HG03139 (cell line): Measurements from ENCODE around the gene CHN2.
"Not testable (repeated sequence)": the region's sequence is repeated elsewhere in the genome, so short reads cannot be mapped to it uniquely, and the experiment has no call there.

Experiments
- ATAC-seq: cut with Tn5 transposase; IDR thresholded peaks from one replicate; pipeline ENCODE4 v1.9.1; 2021; ENCODE audit not compliant: unreplicated experiment

CHN2 gene

DNA sequence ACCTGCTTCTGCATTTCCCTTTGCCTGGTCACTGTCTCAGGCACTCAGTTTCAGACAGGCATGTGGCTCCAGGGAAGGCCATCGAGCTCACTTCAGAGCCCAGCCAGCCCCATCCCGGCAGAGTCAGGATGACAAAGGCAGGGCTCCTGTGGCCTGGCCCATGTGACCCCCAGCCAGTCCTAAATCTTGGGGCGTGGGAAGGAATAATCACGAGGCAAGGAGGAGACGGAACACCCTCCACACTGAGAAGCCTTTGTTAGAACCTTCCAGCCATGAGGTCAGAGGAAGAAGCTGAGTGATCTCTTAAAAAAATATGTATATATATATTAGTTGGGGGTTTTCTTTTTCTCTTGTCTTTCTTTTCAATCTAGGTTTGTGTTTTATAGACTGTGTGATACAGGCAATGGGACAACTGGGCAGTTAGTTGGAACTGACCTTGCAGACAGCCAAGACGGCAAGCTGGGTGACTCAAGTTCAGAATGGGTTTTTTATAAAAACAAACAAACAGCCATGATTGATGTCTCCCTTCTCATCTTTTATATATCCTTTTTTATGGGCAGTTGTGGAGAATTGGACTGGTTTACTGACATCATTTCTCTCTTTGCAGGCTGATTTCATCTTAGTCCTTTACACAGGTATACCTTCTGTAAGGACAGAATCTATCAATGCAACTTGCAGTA, 60.8 kb downstream of the CHN2 start:
- ATAC-seq, result no peak

DNA sequence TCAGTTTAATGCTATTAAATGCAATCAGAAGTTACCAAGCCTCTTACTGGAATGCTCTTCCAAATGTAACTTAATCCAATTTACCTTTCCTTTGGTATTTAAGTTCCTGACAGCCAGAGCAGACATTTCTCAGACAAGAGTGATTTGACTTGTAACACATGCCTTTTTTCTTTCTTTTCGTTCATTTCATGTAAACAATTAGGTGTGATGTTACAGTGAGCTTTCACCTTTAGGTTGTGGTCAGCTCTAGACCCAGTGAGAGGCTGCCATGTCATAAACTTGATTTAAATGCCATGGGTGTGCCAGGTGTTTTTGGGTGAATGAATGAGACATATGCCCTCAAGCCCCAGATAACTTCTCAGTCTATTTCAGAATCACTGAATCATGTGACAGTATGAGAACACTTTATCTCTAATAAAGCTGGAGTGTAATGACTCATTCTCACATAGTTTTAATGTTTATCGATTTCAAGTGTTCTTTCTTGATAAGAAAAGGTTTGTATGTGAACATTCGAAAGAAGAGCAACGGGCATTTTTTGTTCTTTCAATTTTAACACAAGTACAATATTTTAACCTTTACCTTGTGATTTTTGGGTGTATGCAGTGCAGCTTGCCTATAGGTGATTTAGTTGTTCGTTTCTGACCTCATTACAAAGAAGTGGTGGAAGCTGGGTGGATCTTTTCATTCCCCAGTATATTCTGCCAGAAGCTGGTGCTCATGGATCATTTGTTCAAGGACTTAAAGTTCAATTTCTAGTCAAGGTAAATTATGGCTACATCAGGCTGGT, 61.5 kb downstream of the CHN2 start:
- no peak for ATAC-seq

DNA sequence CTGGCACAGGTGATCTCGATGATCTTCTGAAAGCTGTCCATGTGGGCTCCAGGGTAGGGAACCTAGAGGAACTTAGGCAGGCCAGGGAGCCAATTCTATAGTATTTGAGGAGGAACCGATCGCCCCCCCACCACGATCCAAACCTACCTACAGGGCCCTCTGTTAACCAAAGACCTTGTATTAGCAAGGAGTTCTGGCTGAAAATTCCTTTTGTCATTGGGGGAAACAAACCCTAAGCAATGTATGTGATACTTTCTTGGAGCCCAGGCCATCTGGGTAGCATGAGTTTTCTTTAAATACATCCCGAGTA, 62.1 kb downstream of the CHN2 start:
- ATAC-seq, result no peak

DNA sequence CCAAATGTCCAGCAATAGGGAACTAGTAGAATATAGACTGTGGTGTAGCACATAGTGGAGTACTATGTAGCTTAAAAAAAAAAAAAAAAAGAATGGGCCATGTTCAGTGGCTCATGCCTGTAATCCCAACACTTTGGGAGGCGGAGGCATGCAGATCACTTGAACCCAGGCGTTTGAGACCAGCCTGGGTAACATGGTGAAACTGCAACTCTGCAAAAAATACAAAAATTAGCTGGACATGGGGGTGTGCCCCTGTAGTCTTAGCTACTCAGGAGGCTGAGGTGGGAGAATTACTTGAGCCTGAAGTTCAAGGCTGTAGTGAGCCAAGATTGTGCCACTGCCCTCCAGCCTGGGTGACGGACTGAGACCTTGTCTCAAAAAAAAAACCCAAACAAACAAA, 64.4 kb downstream of the CHN2 start:
- ATAC-seq, result no peak

DNA sequence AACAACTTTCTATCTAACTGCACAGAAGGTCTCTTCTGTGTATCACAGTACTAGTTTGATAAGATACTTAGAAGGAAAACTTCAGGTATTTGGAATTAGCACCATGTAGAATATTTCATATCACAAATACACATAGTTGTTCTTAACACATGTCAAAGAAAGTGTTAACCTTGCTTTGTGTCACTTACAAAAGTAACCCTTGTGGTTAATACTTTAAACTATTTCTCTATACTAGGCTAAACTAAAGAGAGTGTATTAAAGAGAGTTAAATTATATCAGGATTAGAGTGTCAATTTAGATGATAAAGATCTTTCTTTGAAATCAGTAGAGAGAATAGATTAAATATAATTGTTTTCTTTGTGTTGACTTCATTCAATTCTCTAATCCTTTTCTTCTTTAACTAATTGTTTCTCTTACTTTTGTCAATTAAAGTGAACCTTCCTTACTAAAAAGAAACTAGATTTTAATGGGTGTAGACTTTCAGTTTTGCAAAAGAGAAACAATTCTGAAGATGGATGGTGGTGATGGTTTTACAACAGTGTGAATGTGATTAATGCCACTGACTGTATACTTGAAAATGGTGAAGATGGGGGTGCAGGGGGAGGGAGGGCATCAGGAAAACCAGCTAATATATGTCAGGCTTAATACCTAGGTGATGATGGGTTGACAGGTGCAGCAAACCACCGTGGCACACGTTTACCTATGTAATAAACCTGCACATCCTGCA, 67.8 kb downstream of the CHN2 start:
- no peak for ATAC-seq

DNA sequence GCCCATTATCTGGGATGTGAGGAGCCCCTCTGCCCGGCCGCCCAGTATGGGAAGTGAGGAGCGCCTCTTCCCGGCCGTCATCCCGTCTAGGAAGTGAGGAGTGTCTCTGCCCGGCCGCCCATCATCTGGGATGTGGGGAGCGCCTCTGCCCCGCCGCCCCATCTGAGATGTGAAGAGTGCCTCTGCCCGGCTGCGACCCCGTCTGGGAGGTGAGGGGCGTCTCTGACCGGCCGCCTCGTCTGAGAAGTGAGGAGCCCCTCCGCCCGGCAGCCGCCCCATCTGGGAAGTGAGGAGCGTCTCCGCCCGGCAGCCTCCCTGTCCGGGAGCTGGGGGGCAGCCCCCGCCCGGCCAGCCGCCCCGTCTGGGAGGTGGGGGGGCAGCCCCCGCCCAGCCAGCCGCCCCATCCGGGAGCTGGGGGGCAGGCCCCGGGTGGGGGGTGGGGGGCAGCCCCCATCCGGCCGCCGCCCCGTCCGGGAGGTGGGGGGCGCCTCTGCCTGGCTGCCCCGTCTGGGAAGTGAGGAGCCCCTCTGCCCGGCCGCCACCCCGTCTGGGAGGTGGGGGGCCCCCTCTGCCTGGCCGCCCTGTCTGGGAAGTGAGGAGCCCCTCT, 69.1 kb downstream of the CHN2 start:
- ATAC-seq, result not testable (repeated sequence)

DNA sequence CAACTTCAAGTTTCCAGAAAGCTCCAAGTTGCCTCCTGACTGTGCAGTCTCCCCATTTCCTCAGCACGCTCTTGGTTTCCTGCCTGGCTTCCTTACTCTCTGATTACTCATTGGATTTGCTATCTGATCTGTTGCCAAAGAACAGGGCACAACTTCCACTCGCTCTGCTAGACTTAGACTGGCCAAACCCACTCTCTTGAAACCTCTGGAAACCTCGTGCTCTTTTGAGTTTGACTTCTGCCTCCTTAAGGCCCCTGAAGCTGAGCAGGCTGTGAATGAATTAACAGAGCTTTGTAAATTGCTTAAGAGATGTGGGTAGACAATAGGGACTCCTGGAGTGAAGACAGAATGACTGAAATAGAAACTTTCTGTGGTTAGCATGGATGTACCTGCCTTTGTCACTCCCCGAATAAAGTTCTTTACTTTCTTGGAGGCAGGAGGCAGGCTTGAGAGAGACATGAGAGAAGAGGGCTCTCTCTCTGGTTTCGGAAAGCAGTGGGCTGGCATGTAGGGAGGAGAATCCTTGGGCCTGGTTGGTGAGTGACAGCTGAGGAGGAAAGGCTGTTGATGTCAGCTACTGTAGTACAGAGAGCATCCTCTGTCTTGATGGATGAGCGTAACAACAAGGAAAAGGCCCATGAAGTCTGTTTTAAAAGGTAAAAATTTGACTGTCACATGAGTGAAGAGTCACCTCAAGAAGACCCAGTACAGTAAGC, 70.8 kb downstream of the CHN2 start:
- ATAC-seq, result no peak

DNA sequence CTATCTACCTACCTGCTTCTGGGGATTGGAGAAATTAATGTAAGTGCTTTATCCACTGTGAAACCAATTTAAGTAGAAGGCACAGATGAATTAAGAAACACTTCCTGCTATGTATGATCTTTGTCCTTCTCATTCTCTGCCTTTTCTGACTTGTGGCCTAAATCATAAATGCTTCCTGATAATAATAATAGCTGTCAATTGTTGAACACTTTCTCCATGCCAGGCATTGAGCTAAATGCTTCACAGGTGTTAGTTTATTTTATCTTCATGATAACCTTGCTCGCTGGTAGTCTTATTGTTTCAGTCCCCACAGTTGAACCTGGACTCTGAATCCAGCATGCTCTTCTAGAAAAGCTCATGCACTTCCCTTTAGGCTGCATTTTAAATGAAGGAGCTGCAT, 75.4 kb downstream of the CHN2 start:
- ATAC-seq, result no peak

DNA sequence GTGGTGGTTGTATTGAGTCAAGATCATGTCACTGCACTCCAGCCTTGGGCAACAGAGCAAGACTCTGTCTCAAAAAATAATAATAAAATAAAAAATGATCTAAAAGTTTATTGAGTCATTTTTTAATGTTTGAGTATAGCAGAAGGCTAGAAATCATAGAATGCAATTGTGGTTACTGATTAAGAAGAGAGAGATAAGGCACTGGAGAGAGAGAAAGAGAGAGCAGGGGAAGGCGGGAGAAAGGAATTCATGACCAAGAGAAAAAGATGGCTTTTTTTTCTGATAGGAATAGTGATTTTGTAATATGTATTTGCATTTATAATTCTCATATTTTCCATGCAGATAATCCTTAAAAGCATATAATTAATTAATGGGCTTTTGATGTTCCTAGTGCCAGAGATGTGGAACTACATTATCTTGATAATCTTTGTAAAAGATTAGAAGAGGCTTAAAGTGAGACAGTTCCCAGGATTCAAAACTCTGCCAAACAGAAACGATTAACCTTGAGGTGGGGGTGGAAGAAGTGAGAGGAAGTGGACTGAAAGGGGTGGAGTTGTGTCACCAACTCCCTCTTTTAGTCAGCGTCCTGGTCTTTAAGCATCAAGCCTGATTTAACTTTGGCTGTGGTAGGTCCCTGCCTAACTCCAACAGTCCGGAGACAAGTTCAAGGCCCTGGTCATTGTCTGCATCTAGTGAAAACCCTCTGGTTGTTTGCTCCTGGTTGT, 76.2 kb downstream of the CHN2 start:
- peak; percentile 54 for ATAC-seq

DNA sequence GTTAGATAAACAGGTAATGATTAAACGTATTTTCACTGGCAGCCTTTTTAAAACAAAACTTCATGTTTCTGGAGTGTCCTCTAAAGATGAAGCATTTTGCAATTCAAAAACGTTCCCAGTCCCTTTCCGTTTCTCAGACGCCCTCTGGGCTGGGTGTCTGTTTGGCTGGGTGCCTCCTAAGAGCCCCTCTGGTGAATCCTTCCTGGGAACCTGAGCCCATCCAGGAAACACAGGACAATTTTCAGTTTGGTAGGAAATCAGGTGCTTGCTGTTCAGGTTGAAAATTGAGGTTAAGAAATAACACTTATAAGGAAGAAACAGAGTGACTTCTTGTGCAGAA, 76.7 kb downstream of the CHN2 start:
- no peak for ATAC-seq

DNA sequence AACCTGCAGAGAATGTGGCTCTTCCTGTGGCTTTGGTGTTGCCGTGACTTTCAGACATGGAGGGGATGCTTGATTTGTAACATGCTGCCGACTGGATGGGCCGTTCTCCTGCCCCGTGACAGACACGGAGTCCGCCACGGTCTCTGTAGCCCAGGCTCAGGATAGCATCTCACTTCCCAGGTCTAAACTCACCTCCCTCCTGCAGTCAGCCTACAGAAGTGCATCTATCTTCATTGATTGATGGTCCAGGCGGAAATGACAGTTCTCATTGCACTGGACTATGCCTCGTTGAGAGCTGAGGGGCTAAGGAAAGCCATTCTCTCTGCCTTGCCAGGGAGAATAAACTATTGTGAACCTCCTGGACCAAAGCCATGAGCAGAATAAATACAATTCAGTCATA, 77.5 kb downstream of the CHN2 start:
- no peak for ATAC-seq

DNA sequence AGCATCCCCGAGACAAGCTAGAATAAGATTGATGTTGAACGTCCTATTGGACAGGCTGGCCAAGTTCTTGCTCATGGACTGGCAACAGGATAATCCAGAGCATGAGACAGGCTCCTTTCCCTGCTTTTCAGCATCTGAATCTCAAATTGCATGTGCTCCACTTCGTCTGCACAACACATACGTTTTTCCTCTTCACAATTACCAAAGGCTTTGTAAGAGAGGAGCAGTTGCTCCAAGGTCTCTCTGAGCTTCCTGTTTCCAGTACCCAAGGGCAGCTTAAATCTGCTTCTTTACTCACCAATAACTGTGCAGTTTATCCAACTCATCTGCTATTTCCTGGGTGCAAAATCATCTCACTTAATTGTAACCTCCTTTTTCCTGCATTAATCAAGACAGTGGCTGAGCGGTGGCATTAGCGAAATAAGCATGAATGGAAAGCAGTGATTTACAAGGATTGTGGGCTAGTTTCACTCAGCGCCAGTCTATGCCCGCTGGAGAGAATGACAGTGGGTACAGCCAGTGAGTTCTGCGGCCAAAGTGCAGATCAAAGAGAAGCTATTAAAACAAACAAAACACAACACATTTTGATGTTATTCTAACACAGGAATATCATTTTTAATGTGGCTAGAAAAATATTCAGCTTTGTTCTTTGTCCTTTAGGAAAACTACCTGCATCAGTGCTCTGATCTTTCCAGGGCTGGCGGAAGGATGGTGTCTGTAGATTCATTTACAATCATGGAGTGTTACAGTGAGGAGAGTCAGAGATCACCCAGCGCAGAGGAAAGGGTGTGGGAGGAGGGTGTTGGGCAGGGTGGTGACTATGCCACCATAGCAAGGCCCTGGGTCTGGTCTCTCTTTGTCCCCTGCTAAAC, 79.8 kb downstream of the CHN2 start:
- no peak for ATAC-seq

DNA sequence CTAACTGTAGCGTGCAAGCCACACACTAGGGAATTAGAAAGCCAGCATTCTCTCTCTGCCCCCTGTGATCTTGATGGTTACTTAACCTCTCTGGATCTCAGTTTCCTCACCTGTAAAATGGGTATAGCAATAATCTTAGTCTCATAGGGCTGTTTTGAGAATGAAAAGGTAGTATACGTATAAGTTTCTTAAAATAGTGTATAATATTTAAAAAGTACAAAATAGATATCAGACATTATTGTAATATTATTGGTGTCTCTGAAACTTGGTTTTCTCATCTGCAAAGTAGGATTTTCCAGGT, 80.4 kb downstream of the CHN2 start:
- ATAC-seq, result no peak

DNA sequence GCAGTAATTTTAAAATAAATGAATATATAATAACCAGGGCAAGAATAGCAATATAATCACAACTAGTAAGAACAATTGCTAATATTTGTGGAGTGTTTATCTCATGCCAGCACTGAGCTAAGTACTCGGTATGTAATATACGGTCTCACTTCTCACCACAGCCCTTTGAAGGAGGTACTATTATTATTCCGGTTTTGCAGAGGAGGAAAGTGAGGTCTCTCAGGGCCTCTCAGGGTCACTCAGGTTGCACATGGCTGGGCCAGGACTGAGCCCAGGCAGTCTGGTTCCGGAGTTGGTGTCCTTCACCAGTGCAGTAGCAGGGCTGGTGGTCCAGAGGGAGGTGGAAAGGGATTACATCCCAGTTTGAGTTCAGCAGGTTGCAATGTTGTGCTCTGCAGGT, 80.9 kb downstream of the CHN2 start:
- ATAC-seq, result no peak

DNA sequence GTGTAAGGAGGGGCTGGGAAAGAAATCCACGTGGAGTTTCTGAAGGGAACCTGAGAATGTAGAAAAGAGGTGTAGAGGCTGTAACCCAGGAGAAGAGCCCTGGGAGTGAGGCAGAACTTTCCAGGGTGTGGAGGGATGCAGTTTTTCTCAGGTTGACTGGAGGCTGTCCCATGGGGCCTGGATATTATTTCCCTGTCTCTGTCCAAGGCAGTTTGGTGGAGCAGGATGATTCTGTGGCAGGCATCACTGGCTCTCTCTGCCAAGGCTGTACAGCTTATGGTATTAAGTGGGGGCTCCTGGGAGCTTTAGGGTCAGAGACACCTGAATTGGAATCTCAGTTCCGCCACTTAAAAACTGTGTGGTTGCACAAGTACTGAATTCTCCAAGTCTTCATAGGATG, 81.6 kb downstream of the CHN2 start:
- no peak for ATAC-seq

DNA sequence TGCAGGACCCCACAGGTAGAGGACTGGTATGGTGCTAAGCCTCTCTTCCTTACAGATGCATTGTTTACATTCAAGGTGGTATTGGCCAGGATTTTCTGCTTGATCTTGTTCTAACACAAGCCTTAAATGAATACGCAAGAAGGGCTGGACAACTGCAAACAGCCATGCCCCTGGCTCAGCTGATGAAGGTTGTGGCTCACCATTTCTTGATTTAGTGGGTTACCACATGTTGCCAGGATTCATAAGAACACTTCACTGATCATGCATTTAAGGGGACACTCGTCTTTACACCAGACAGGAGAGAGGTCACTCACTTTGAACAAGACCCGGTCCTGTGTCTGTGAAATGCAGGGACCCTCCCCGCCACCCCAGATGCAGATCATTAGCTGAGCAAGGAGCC, 82.2 kb downstream of the CHN2 start:
- no peak for ATAC-seq

DNA sequence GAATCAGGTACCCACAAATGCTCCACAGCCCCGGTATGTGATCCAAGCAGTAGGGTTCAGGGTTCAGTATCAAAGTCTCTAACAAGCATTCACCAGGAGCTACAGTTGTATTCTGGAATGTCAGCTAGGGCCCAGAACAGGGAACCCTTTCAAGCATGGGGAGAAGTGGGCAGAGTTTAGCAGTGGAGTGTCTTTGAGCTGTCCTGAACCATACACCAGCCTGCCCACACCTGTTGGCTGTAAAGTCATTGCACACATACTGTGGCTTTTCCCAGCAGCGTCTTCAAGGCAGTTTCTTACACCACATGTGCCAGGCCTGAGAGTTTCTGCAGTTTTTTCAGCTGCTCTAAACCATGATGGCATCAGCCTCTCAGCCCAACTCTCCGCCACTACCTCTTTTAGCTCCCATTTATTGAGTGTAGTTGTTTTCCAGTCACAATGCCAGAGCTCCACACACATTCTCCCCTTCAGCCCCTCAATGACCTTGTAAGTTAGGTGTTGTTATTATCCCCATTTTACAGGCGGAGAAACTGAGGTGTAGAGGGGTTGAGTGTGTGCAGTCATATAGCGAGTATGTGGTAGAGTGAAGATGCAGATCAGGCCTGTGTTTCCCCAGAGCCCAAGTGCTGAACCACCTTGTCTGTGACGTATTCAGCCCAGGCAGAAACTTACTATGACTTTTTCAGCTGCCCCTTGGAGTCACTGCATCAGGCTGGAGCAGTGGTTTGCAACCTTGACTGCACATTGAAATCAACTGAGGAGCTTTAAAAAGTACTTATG, 83.1 kb downstream of the CHN2 start:
- ATAC-seq, result no peak

DNA sequence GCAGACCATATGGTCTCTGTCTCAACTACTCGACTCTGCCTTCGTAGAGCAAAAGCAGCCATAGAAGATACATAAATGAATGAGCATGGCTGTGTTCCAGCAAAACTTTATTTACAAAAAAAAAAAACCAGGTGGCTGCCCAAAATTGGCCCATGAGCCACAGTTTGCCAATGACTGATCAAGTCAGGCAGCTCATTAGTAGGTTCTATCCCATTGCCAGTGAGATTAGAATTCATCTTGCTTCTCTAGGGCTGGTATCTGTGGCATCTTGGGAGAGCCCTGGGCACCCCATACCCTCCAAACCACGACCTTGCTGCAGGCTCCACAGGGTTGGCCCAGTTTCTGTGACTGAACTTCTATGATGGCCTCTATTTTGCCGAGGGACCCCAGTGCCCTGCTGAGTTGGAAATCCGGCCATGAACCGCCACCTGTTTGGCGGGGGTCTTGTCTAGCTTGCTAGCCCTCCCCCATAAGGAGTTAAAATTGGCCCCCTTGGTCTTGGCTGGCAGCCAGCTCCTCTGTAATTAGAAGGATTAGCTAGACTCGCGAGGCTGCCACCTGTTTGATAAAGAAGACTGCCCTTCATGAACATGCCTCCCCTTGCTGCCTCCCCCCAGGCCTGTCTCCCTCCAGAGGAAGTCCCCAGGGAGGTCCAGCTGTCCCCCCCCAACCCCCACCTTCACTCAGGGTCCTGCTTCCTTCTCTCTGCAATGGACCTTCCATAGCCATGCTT, 83.9 kb downstream of the CHN2 start:
- ATAC-seq, result no peak
